Measurements from ENCODE around the gene ATAD3A.
A peak's percentile ranks its signal among the peaks of the same experiment; 100 is the strongest.
"Not testable (repeated sequence)": the region's sequence is repeated elsewhere in the genome, so short reads cannot be mapped to it uniquely, and the experiment has no call there.

The ATAD3A gene

DNA sequence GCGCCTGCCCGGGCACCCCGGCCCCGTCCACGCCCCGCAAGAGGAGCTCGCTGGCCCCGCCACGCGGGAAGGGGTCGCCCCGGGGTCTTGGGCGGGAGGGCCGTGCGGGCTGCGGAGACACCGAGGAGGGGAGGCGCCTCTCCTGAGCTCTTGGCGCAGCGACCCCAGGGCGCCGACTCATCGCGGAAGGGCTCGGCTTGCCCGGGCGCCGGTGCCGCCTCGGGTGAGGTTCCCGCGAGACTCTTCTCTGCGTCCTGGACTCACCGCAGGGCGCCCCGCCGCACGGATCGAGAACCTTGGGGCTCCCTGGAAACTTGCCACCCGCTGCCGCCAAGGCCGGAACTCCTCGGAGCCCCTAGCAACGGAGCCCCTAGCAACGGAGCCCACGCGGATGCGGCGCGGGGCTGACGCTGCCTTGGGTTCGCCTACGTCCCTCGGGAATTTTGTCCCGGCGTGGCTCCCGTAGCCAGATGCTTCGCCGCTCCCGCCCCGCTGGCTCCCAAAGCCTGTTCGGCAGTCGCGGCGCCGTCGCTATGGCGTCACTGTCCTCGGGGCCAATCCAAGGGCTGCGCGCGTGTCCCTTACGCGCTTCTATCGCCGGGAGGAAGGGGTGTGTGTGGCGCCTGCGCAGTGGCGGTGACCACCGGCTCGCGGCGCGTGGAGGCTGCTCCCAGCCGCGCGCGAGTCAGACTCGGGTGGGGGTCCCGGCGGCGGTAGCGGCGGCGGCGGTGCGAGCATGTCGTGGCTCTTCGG lies at the start of gene ATAD3A:
ATAD3A (plus strand) TSS at position 630 of the 753 bp plus-strand sequence; CDS start at position 737, 107 bp downstream.
- DNase-seq, result peak; percentile 93

DNA sequence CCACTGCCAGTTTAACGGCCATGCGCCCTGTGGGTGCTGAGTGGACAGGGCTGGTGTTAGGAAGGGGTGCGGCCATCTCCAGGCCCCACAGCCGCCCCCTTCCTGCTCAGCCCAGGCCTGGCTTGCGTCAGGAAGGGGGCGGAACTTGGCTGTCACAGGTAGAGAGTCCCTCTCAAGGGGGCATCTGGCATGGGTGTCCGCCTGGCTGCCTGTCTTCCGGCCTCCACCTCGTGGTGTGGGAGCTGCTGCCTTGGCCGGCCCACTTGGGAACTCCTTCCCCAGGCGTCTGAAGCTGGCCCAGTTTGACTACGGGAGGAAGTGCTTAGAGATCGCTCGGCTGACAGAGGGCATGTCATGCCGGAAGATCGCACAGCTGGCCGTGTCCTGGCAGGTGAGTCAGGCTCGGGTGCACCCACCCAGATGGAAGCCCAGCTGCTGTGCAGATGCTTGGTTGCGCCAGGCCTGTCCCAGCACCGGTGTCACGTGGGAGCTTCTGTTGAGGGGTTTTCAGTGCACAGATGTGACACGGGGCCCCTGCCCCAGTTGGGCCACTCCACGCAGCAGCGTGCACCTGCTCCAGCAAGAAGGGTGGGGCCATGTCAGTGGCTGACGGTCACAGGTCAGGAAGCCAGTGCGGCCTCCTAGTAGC lies 49.5 kb upstream of the ATAD3A start:
- DNase-seq, result peak; percentile 33

DNA sequence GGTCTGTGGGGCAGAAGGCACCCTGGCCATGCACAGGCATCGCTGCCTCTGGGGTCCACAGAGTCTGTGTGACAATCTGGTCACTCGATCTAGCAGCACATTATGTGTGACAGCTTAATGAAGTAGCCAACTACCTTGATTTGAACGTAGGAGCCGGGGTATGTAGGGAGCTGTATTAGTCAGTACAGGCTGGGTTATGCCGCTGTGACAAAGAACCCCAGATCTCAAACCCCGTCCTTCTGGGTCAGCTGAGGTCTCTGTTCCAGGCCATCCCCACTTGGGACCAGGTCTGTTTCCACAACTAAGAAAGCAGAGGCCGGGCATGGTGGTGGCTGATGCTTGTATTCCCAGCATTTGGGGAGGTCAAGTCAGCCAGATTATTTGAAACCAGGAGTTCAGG lies 48.6 kb upstream of the ATAD3A start:
- DNase-seq, result no peak

DNA sequence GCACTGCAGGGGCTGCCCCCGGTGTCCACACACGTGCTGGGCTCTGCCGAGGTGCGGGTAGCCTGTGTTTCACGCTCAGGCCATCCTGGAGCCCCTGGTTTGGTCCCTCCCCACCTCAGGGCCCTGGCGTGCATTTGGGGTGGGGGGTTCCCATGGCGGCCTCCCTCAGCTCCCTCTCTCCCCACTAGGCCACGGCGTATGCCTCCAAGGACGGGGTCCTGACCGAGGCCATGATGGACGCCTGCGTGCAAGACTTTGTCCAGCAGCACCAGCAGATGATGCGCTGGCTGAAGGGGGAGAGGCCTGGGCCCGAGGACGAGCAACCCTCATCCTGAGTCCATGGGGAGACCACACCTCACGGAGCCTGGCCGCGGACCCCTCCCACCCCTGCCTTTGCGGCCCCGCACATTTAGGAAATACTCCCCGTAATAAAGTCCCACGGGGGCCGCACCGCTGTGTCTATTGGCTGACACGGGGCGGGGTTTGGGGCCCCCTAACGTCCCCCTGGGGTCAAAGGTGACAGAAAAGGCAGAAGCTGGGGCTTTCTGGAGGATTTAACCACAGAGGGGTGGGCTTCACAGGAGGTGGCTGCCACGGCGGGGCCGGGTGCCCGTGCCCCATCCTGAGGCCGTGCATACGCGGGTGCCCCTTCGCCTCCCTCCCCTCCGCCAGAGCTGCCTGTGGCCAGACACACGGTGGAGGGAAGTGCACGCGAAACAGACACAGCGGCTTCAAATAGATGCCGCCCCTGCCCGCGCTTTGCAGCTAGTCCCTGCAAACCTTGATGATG lies 43.6 kb upstream of the ATAD3A start:
- not testable (repeated sequence) for DNase-seq

DNA sequence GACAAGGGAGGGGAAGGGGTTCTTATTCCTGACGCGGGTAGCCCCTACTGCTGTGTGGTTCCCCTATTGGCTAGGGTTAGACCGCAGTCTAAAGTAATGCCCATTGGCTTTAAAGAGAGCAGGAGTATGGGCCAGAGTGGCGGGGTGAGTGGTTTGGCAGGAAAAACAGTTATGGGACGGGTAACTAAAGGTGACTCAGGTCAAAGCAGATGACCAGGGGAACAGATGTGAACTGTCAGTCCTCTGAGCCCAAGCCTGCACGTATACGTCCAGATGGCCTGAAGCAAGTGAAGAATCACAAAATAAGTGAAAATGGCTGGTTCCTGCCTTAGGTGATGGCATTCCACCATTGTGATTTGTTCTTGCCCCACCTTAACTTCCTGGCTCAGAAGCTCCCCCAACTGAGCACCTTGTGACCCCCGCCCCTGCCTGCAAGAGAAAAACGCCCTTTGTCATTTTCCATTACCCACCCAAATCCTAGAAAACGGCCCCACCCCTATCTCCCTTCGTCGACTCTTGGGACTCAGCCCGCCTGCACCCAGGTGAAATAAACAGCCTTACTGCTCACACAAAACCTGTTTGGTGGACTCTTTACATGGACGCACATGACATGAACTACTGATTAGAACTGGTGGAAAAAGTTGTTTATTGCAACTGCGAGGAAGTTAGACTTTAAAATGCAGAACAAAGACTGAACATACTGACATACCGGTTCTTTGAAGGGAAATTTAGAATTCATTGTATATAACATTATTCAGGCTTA lies 41.2 kb upstream of the ATAD3A start:
- no peak for DNase-seq

DNA sequence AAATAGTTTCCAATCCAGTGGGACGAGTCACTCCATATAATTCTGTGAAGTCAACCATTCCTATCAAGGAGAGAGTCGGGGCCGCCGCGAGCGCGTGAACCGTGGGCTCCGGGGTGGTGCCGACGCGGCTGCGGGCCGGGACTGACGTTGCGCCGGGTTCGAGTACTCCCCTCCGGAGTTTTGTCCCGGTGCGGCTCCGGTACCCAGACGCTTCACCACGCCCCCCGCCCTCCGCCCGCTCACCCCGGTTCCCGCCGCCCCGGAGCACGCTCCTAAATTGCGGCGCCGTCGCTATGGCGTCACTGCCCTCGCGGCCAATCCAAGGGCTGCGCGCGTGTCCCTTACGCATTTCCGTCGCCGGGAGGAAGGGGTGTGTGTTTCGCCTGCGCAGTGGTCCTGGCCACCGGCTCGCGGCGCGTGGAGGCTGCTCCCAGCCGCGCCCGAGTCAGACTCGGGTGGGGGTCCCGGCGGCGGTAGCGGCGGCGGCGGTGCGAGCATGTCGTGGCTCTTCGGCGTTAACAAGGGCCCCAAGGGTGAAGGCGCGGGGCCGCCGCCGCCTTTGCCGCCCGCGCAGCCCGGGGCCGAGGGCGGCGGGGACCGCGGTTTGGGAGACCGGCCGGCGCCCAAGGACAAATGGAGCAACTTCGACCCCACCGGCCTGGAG lies 40.4 kb upstream of the ATAD3A start, which contains the start of gene ATAD3B:
ATAD3B (plus strand) TSS at position 377 of the 664 bp plus-strand sequence; CDS start at position 497, 120 bp downstream.
- peak; percentile 87 for DNase-seq

DNA sequence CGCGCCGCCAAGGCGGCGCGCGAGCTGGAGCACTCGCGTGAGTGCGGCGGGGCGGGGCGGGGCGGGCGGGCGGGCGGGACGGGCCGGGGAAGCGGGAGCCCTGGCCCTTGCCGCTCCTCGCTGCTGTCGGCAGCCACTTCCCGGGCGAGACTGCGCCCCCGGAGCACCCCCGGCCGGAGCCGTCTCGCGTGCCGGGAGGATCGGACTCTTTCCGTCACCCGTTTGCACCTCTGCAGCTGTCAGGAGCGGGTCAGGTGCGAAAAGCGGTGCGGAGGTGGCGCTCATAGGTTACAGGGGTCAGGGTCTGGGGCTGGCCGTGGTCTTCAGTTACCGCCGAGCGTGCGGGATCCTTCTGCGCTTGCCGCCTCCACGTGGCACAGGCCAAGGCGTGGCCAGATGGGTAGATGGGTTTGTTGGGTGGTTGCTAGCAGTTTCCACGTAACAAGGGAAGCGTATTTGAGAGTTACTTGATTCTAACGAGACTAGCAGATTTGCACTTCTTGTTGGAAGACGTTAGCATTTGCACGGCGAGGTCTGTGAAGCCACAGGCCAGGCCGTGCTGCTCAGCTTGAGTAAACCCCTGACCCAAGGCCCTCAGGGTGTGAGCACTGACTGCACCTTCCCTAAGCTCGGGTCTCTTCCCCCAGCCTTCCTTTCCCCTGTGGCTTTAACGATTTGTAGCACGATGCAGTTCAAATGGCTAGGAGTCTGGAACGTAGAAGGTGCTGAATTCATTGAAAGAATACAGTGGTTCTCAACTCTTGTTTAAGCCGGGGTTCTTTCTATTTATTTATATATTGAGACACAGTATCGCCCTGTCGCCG lies 39.7 kb upstream of the ATAD3A start:
- DNase-seq, result not testable (repeated sequence)

DNA sequence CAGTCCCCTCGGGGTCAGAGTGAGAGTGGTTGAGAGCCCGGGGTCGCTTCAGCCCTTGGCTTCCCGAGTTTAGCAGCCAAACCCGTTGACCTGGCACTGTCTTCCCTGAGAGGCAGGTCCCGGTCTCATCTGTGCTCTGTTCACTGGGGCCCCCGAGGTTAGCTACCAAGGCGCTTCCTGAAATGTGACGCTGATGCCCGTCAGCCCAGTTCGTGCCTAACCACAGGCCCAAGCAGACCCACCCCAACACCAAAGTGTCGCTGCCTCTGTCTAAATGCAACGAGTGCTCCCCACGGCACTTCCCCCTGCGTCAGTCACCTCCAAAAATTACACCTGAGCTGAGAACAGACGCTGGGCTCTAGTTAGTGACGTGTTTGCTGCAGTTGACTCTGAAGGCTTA lies 36.0 kb upstream of the ATAD3A start:
- not testable (repeated sequence) for DNase-seq

DNA sequence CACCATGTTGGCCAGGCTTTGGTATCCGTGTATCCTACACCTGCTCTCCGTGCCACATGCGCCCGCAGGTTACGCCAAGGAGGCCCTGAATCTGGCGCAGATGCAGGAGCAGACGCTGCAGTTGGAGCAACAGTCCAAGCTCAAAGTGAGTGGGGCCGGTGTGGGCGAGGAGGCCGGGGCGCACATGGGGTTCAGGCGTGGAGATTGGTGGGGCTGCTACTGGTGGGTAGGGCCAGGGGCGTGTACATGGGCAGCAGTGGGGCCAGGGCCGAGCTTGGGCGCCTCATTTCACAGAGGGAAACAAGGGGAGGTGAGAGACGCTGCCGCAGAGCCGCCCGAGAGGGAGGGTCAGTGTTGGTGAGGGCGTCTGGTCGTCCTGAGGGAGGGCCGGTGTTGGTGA lies 34.8 kb upstream of the ATAD3A start:
- DNase-seq, result no peak

DNA sequence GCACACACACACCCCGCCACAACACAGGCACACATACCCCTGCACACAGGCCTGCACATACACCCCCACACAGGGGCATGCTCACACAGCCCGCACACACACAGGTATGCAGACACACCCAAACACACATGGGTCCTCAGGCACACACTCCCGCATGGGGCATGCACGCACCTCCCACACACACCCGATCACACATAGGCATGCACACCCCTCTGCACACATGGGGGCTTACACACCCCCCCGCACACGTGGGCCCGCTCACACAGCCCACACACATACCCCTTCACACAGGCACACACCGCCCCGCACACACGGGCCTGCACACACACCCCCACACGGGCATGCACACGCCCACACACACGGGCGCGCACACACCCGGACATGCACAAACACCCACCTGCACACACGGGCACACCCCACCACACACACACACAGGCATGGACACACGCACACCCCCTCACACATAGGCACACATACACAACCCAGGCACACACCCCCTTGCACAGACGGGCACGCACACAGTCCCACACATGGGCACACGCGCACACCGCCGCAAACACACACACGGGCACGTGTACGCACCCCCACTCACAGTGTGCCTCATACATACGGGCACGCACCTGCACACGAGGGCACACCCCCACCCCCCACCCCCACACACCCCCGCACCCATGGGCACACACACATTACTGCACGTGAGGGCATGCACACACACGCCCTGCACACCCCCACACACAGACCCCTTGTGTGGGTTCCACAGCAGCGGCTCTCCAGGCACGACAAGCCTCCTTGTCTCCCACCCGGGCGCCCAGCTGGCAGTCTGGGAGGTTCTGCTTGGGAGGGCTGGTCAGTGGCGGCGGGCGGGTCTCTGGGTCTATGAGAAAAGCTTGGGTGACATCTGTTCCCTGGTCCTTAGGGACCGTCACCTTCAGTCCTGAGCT lies 32.1 kb upstream of the ATAD3A start:
- DNase-seq, result no peak

DNA sequence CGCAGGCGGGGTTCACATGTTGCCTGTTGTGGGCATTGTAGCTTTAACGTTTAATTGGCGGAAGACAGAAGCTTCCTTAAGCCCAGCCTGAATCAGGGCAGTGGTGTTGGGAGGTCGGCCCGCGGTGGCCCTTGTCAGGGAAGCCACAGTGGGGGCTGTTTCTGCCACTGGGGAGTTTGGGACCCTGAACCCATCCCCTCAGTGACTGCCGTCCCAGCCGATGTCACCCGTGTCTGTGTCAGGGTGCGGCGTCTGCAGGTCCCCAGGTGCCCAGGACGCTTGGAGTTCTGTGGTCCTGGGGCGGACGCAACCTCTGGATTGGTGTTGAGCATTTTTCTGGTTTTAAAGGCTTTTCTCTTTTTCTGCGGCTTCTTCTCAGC lies 31.5 kb upstream of the ATAD3A start:
- not testable (repeated sequence) for DNase-seq

DNA sequence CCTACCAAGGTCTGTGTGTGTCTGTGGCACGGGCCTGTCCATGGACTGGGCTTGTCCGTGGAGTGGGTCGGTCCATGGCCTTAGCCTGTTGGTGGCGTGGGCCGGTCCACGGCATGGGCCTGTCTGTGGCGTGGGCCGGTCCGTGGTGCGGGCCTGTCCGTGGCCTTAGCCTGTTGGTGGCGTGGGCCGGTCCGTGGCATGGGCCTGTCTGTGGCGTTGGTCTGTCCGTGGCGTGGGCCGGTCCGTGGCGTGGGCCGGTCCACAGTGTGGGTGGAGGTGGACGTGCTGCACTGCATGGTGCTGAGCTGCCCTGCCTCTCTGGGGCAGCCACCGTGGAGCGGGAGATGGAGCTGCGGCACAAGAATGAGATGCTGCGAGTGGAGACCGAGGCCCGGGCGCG lies 30.2 kb upstream of the ATAD3A start:
- DNase-seq, result not testable (repeated sequence)

DNA sequence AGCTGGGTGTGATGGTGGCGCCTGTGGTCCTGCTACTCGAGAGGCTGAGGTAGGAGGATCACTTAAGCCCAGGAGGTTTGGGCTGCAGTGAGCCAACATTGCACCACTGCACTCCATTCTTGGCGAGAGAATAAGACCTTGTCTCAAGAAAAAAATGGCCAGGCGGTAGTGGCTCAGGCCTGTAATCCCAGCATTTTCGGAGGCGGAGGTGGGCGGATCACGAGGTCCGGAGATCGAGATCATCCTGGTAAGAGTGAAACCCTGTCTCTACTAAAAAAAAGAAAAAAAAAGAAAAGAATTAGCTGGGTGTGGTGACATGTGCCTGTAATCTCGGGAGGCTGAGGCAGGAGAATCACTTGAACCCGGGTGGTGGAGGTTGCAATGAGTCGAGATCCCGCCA lies 29.1 kb upstream of the ATAD3A start:
- DNase-seq, result no peak

DNA sequence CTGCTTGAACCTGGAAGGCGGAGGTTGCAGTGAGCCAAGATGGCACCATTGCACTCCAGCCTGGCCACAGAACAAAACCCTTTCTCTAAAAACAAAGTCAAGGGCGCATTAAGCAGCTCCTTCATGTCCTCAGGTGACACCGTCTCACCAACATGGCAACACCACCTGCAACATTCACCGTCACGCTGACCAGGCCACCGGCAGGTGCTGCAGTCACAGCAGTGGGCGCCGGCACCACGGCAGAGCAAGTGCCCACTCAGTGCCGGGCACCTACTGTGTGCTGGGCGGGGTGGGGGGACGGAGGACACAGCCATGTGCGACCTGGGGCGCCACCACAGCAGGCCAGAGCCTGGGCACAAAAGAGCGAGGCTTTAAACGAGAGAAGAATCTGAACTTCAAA lies 28.2 kb upstream of the ATAD3A start:
- no peak for DNase-seq

DNA sequence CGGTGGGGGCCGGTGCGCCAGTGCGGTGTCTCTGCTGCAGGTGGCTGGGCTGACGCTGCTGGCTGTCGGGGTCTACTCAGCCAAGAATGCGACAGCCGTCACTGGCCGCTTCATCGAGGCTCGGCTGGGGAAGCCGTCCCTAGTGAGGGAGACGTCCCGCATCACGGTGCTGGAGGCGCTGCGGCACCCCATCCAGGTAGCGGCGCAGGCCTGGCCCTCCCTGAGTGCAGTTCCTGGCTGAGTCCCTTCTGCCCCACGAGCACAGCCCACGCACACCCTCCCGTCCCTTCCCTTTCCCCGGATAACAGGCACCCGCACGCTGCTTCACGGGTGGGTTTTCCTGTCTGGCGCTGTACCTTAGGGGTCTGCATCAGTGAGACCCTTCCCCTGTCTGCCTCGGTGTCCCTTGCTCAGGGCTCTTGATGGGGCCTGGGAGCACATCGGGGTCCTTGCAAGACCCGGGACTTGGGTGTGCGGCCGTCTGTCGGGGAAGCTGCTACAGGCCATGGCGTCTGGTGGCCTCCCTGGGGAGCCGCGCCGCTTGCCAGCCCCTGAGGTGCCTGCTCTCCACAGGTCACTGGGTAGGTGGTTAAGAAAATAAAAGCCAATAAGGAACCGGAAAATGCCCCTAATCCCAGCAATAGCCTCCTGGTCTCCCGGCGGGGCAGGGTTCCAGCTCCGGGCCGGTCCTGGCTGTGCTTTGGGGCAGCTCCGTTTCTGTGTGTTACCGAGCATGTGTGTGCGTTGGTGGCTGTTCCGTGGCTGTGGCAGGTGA lies 26.8 kb upstream of the ATAD3A start:
- DNase-seq, result not testable (repeated sequence)

DNA sequence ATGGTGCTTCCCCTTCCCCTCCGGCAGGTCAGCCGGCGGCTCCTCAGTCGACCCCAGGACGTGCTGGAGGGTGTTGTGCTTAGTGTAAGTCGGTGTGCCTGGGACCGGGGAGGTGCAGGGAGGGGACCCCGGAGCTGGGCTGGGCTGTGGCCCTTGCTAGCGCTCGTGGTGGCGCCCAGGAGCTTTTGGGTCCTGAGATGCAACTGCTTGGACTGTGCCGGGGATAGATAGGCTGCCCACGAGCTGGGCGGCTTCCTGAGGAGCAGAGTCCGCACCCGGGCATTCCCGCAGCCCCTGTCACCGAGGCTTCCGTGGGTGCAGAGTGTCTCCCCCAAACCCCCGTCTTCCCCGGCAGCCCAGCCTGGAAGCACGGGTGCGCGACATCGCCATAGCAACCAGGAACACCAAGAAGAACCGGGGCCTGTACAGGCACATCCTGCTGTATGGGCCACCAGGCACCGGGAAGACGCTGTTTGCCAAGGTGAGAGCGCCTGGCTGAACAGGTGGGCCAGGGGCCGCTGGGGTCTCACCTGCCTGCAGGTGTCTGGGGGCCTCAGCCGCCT lies 26.1 kb upstream of the ATAD3A start:
- not testable (repeated sequence) for DNase-seq

DNA sequence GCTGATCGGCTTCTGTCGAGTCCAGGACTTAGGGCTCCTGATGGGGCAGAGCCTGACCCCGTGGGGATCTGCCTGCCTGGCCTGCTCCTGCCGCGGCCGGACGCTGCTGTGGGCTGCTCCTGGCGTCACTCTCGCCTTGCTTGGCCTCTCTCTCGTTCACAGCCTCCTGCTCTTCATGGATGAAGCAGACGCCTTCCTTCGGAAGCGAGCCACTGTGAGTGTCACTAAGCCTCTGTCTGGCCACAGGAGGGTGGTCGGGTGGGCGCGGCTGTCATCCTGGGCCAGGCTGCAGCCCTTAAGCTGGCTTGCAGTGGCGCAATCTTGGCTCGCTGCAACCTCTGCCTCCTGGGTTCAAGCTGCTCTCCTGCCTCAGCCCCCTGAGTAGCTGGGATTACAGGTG lies 24.3 kb upstream of the ATAD3A start:
- DNase-seq, result no peak

DNA sequence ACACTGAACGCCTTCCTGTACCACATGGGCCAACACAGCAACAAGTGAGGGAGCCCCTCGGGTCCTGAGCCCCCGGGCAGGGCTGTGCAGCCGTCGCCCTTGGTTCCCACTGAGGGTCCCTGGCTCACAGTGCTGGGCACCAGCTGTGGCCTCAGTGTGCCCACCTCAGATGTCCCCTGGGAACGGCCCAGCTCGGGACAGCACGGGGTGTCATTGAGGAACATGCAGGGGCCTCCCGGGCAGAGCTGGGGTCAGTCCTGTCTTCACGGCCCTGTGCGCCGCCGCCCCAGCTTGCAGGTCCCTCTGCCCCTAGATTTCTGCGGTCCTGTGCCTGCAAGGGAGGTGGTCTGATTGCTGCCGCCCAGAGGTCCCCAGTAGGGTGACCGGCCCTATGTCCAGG lies 22.7 kb upstream of the ATAD3A start:
- no peak for DNase-seq

DNA sequence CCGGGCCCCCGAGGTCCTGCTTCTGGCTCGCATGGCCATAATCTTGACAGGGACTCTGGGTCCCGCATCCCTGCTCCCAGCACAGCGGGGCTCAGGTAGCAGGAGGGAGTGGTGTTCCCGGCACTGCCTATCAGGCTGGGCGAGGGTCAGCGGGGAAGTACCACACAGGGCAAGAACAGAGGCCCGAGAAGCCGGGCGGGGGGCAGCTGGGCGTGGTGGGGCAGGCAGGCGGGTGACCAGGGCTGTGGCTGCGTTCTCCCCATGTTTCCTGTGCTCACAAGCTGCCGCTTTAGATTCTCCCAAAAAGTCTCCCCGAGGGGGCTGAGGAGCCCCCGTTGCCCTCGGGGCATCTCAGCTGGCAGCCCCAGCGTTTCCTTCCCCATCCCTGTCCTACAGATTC lies 22.1 kb upstream of the ATAD3A start:
- DNase-seq, result no peak
